Upper lobe of left lung (tissue), 6 donors: ENCODE data around the gene FMNL2. TPM values are rescaled to one million over a fixed set of nuclear protein-coding genes. Genes with fewer than 3 reads are reported as not detected.

Source experiments
- ATAC-seq, 2 donors: fragments of 200-7000 bp; cut with Tn5 transposase; one replicate each; pipeline ENCODE4 v1.9.1; 2022; ENCODE audit warnings: mild to moderate bottlenecking in 2 of 2, moderate library complexity in 2 of 2; ENCODE audit not compliant: low FRiP score in 2 of 2
- DNase-seq, 2 donors: peaks; one replicate each; pipeline ENCODE4 v3.0.0-alpha.2; 2019 to 2020
- H3K27ac ChIP-seq, 4 donors: fragments of 200-600 bp; sonication (generic); one replicate each; pipeline ENCODE4 v1.5.1; 2016 to 2019
- H3K27me3 ChIP-seq, 4 donors: fragments of 200-600 bp; sonication (generic); one replicate each; pipeline ENCODE4 v1.5.1; 2017 to 2019
- H3K36me3 ChIP-seq, 4 donors: fragments of 200-600 bp; sonication (generic); one replicate each; pipeline ENCODE4 v1.5.1; 2016 to 2019
- H3K4me1 ChIP-seq, 4 donors: fragments of 200-600 bp; sonication (generic); one replicate each; pipeline ENCODE4 v1.5.1; 2018 to 2019
- H3K4me3 ChIP-seq, 4 donors: fragments of 200-600 bp; sonication (generic); one replicate each; pipeline ENCODE4 v1.5.1; 2017 to 2019; ENCODE audit warnings: mild to moderate bottlenecking in 2 of 4, moderate library complexity in 1 of 4
- H3K9me3 ChIP-seq, 4 donors: fragments of 200-600 bp; sonication (generic); one replicate each; pipeline ENCODE4 v1.5.1; 2018 to 2019
- EP300 ChIP-seq, 4 donors: sonication (generic); formaldehyde crosslinking; IDR thresholded peaks; one replicate each; pipeline ENCODE4 v1.5.1; 2017; ENCODE audit warnings: antibody characterized with exemption in 4 of 4, control low read depth in 2 of 4
- POLR2A ChIP-seq, 4 donors: fragments of 450-650 bp; IDR thresholded peaks; one replicate each; pipeline ENCODE4 v1.5.1; 2016 to 2017; ENCODE audit warnings: antibody characterized with exemption in 4 of 4, mild to moderate bottlenecking in 2 of 4
- POLR2AphosphoS5 ChIP-seq, 2 donors: sonication (generic); formaldehyde crosslinking; IDR thresholded peaks; one replicate each; pipeline ENCODE4 v1.5.1; 2017; ENCODE audit warnings: antibody characterized with exemption in 2 of 2
- WGBS, 2 donors: methylation state at CpG; one replicate each; pipeline ENCODE4 v1.1.5; 2017 to 2018; 5-methylcytosine and 5-hydroxymethylcytosine counted together
- total RNA-seq, 6 donors: library from RNA; depleted of rRNA in 4 of 6; stranded (reverse); fragments of >200 nt in 4 of 6; gene quantifications; one replicate each; pipeline versions ENCODE4 v1.1.0 to v1.2.1, GENCODE V29; 2016 to 2021
- TF ChIP-seq, protein P1 (sequence below), 6 experiments: fragments of 450-650 bp in 4 of 6; fragments of 200-600 bp in 2 of 6; sonication (generic) in 2 of 6; IDR thresholded peaks; one replicate each; pipeline ENCODE4 v1.5.1; 2016 to 2019; ENCODE audit warnings: antibody characterized with exemption in 6 of 6
- donor health status: DM: no; HTN: no; CAD: no; lungs with moderate emphysema.
- donor health status: DM: no; HTN: yes; CAD: no; lungs with severe emphysema.

FMNL2 gene
- total RNA-seq, 6 donors from 2014 or later, result 49.9 to 160 (median 66.9) TPM

DNA sequence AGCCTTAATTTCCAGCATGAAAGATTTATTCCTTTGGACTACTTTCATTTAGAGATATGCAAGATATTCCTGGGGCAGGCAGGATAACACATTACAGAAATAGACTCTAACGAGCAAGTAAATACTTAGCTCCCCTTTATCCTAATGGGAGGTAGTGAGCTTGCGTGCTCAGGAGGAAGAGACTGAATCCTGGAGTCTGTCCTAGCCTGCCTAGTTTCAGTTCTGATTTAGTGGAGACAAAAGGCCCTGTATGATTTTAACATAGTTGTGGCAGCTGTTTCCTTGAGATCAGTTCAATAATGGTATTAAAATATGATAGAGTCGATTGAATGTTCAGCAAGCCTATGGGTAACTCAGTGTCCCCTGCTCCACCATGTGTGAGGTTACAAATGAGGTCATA lies 109.5 kb downstream of the FMNL2 start:
- H3K36me3 ChIP-seq, result no peaks in the 10 kb centered on the region
- DNase-seq, result no peak
- H3K4me1 ChIP-seq, result peaks cover 7 to 33% (median 13%) of the 10 kb centered on the region in 4 donors
- no peaks in the 10 kb centered on the region for H3K9me3 ChIP-seq
- H3K27me3 ChIP-seq, result no peaks in the 10 kb centered on the region
- H3K27ac ChIP-seq, result peak overlapping the region in 2 of 4 donors; percentile 5 to 41
- TF ChIP-seq POLR2A (IDR thresholded peaks at IDR 0.05) (no peak), EP300 (IDR thresholded peaks at IDR 0.05) (no peak), POLR2AphosphoS5 (IDR thresholded peaks at IDR 0.05) (no peak)
- TF ChIP-seq, protein P1, sequence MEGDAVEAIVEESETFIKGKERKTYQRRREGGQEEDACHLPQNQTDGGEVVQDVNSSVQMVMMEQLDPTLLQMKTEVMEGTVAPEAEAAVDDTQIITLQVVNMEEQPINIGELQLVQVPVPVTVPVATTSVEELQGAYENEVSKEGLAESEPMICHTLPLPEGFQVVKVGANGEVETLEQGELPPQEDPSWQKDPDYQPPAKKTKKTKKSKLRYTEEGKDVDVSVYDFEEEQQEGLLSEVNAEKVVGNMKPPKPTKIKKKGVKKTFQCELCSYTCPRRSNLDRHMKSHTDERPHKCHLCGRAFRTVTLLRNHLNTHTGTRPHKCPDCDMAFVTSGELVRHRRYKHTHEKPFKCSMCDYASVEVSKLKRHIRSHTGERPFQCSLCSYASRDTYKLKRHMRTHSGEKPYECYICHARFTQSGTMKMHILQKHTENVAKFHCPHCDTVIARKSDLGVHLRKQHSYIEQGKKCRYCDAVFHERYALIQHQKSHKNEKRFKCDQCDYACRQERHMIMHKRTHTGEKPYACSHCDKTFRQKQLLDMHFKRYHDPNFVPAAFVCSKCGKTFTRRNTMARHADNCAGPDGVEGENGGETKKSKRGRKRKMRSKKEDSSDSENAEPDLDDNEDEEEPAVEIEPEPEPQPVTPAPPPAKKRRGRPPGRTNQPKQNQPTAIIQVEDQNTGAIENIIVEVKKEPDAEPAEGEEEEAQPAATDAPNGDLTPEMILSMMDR (IDR thresholded peaks at IDR 0.05), result no peak
- WGBS, 2 donors, result 69 to 87% methylated on average over 3 of the region's 3 CpGs
- H3K4me3 ChIP-seq, result no peak overlapping the region
- ATAC-seq, result no peak

DNA sequence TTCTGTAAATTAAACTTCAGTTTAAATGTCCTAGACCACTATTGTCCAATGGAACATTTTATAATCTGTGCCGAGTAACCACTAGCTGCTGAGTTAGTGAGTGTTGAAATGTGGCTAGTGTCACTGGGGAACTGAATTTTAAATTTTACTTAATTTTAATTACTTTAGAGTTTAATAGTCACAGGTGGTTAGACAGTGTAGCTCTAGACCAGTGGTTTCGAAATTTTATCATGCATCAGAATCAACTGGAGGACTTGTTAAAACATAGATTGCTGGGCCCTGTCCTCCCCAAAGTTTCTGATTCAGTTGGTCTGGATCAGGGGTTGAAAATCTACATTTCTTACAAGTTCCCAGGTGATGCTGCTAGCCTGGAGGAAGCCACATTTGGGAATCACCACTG lies 110.4 kb downstream of the FMNL2 start:
- no peaks in the 10 kb centered on the region for H3K27me3 ChIP-seq
- TF ChIP-seq, protein P1 (IDR thresholded peaks at IDR 0.05), result no peak
- TF ChIP-seq POLR2AphosphoS5 (IDR thresholded peaks at IDR 0.05) (no peak), EP300 (IDR thresholded peaks at IDR 0.05) (no peak), POLR2A (IDR thresholded peaks at IDR 0.05) (no peak)
- no peak overlapping the region for H3K4me3 ChIP-seq
- WGBS, 2 donors, result 72 to 81% methylated on average over 2 of the region's 2 CpGs
- H3K36me3 ChIP-seq, result no peaks in the 10 kb centered on the region
- H3K9me3 ChIP-seq, result no peaks in the 10 kb centered on the region
- DNase-seq (no peak), ATAC-seq (no peak)
- peaks cover 4 to 33% (median 13%) of the 10 kb centered on the region in 4 donors for H3K4me1 ChIP-seq
- peak overlapping the region in 3 of 4 donors; percentile 5 to 41 (median 19) for H3K27ac ChIP-seq

DNA sequence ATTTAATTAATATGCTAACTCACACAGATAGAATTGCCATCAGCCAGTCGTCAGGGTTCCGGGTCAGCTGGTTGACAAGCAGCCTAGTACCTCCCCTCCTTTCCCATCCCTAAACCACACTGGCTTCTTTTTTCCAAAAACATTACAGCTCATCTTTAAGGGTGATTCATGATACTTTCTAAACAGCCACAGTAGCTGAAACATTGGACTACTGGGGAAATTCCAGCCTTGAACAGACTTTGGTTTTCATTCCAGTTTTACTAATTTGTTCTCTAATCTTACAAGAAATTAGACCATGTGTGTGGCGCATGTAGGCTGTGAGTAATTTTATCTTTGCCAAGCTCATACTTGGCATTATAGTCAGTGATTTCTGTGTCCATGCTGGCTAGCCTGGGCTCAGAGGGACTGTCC lies 110.8 kb downstream of the FMNL2 start:
- WGBS, 2 donors, result 53 to 72% methylated on average over 3 of the region's 3 CpGs
- TF ChIP-seq POLR2AphosphoS5 (IDR thresholded peaks at IDR 0.05), result no peak
- TF ChIP-seq, protein P1 (IDR thresholded peaks at IDR 0.05), result no peak
- TF ChIP-seq EP300 (IDR thresholded peaks at IDR 0.05), result no peak
- no peak for TF ChIP-seq POLR2A (IDR thresholded peaks at IDR 0.05)
- no peak for DNase-seq
- Histone ChIP-seq H3K4me1 (peaks cover 0 to 33% (median 13%) of the 10 kb centered on the region in 4 donors), H3K9me3 (no peaks in the 10 kb centered on the region), H3K4me3 (no peak overlapping the region), H3K27ac (peak overlapping the region in 2 of 4 donors; percentile 6 to 19), H3K36me3 (no peaks in the 10 kb centered on the region), H3K27me3 (no peaks in the 10 kb centered on the region)
- ATAC-seq, result peak in 1 of 2 donors; percentile 88

DNA sequence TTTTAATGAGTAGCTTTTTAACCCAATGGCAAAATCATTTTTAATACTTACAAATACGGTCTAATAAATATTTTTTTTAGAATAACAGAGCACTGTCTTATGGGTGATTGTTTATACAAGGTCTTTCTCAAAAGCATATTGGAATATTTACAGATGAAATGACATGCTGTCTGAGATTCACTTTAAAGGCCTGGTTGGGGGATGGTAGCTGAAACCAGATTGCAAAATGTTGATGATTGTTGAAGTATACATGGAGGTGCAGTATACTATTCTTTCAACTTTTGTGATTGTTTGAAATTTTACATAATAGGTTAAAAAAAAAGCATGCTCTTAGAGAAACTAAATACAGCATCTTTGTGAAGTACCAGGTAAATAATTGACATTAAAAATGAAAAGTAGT lies 111.2 kb downstream of the FMNL2 start:
- peak overlapping the region in 1 of 4 donors; percentile 6 for H3K27ac ChIP-seq

More for the DNA sequence above, 111.2 kb downstream of the FMNL2 start:
- no peak for ATAC-seq
- Histone ChIP-seq H3K4me1 (peaks cover 0 to 29% (median 13%) of the 10 kb centered on the region in 4 donors), H3K4me3 (no peak overlapping the region), H3K9me3 (no peaks in the 10 kb centered on the region), H3K27me3 (no peaks in the 10 kb centered on the region), H3K36me3 (no peaks in the 10 kb centered on the region)
- no peak for DNase-seq
- TF ChIP-seq POLR2A (IDR thresholded peaks at IDR 0.05) (no peak), EP300 (IDR thresholded peaks at IDR 0.05) (no peak), POLR2AphosphoS5 (IDR thresholded peaks at IDR 0.05) (no peak)
- TF ChIP-seq, protein P1 (IDR thresholded peaks at IDR 0.05), result no peak
- WGBS, 2 donors, result 48 to 65% methylated on average over 1 of the region's 1 CpG
